Right lobe of liver (tissue), 4 donors: ENCODE data around the gene EPS8.

Experiments used
- CTCF ChIP-seq, 4 donors: fragments of 200-600 bp in 3 of 4; fragments of 450-650 bp in 1 of 4; IDR thresholded peaks; one replicate each; pipeline versions ENCODE4 v1.5.1 to v1.8.0; 2016 to 2022; ENCODE audit warnings: antibody characterized with exemption in 4 of 4, mild to moderate bottlenecking in 2 of 4
- POLR2A ChIP-seq: fragments of 450-650 bp; IDR thresholded peaks from one replicate; pipeline ENCODE4 v1.6.1; 2017; ENCODE audit warnings: antibody characterized with exemption, mild to moderate bottlenecking
- donor health status: DM: no; HTN: no; CAD: no.
- donor health status: DM: no; HTN: no; CAD: no.
- donor health status: DM: no; HTN: yes; CAD: no.

- TF ChIP-seq POLR2A (no peak), CTCF (IDR thresholded peaks at IDR 0.05) (no peak)
Measured at GRCh38 chr12:15831315-15831978, 42.3 kb upstream of the EPS8 start.
